A549 (cell line): ENCODE results near the gene RIOK1. TPM values are rescaled to one million over a fixed set of nuclear protein-coding genes. Genes with fewer than 3 reads are reported as not detected.

Experiments used
- ATAC-seq, 2 experiments: fragments of 200-7000 bp in 1 of 2; fragments of >200 bp in 1 of 2; cut with Nextera tagmentation in 1 of 2; cut with Tn5 transposase in 1 of 2; 3 replicates each; pipeline versions ENCODE4 v1.8.0 to v1.9.1; 2018 to 2020; ENCODE audit warnings: mild to moderate bottlenecking in 1 of 2, moderate library complexity in 1 of 2
- CTCF ChIA-PET: fragments of 300-600 bp; sonication (Branson Sonifier 250); formaldehyde crosslinking; extraction: SDS; loops from one replicate; lab custom pipeline; 2021; ENCODE audit warnings: antibody characterized with exemption, inconsistent platforms; lab: Yijun Ruan, JAX
- POLR2A ChIA-PET: fragments of 350-600 bp; formaldehyde crosslinking; extraction: SDS; loops from one replicate; lab custom pipeline; 2021; ENCODE audit warnings: antibody characterized with exemption, inconsistent platforms; lab: Yijun Ruan, JAX
- DNase-seq, 2 experiments: peaks; one replicate each; pipeline versions ENCODE4 v3.0.0 to v3.0.0-alpha.2; 2011 to 2016; ENCODE audit warnings: low read depth in 1 of 2, low spot score in 1 of 2
- FAIRE-seq: peaks from 2 replicates; lab custom pipeline; 2011; peaks lifted over from hg19 to GRCh38; lab: Jason Lieb, UNC
- H3K27ac ChIP-seq, 2 experiments: fragments of >200 bp; sonication (Bioruptor Twin); formaldehyde crosslinking; 3 replicates each; pipeline ENCODE4 v1.5.1; 2016 to 2017
- H3K4me1 ChIP-seq: fragments of >200 bp; sonication (Bioruptor Twin); formaldehyde crosslinking; 3 replicates; pipeline ENCODE4 v1.6.1; 2016
- H3K4me2 ChIP-seq: fragments of >200 bp; sonication (Bioruptor Twin); formaldehyde crosslinking; 3 replicates; pipeline ENCODE4 v1.6.1; 2016
- H3K4me3 ChIP-seq: fragments of >200 bp; sonication (Bioruptor Twin); formaldehyde crosslinking; 3 replicates; pipeline ENCODE4 v1.5.1; 2016
- H3K9me3 ChIP-seq: fragments of >200 bp; sonication (Bioruptor Twin); formaldehyde crosslinking; 3 replicates; pipeline ENCODE4 v1.6.1; 2016
- BHLHE40 ChIP-seq: IDR thresholded peaks from 2 replicates; pipeline ENCODE4 v1.6.1; 2012; ENCODE audit warnings: low read depth, low read length, inconsistent platforms
- CEBPB ChIP-seq, 2 experiments: fragments of >200 bp in 1 of 2; sonication (Bioruptor Twin) in 1 of 2; formaldehyde crosslinking in 1 of 2; IDR thresholded peaks; 2 replicates each; pipeline ENCODE4 v1.6.1; 2012 to 2016
- CHD4 ChIP-seq: fragments of 200-600 bp; sonication (generic); IDR thresholded peaks from 2 replicates; pipeline ENCODE4 v1.6.1; 2016; ENCODE audit warnings: antibody characterized with exemption, mild to moderate bottlenecking, borderline replicate concordance
- EHF ChIP-seq: fragments of 250-450 bp; sonication (Bioruptor Pico); IDR thresholded peaks from 2 replicates; pipeline ENCODE4 v1.5.0; 2020; ENCODE audit warnings: mild to moderate bottlenecking
- EHMT2 ChIP-seq: fragments of 200-600 bp; sonication (generic); IDR thresholded peaks from 2 replicates; pipeline ENCODE4 v1.6.1; 2016; ENCODE audit warnings: antibody characterized with exemption, low read depth, mild to moderate bottlenecking, moderate library complexity
- EP300 ChIP-seq, 2 experiments: fragments of >200 bp; sonication (Bioruptor Twin); formaldehyde crosslinking; IDR thresholded peaks; 2 replicates in 1 of 2; 3 replicates in 1 of 2; pipeline ENCODE4 v1.6.1; 2016 to 2017
- ESRRA ChIP-seq: fragments of 150-350 bp; IDR thresholded peaks from 2 replicates; pipeline ENCODE4 v1.6.1; 2014; ENCODE audit warnings: mild to moderate bottlenecking, low read length, borderline replicate concordance
- FOSL2 ChIP-seq, 2 experiments: fragments of 450-650 bp in 1 of 2; fragments of >200 bp in 1 of 2; sonication (Bioruptor Twin) in 1 of 2; formaldehyde crosslinking; IDR thresholded peaks; 2 replicates each; pipeline versions ENCODE4 v1.5.0 to v1.6.1; 2016 to 2020; ENCODE audit warnings: mild to moderate bottlenecking in 1 of 2, moderate library complexity in 1 of 2
- HOXA7 ChIP-seq: fragments of 250-450 bp; sonication (Bioruptor Pico); IDR thresholded peaks from 2 replicates; pipeline ENCODE4 v1.5.0; 2020; ENCODE audit warnings: mild to moderate bottlenecking, moderate library complexity
- HOXB13 ChIP-seq: fragments of 250-450 bp; sonication (Bioruptor Pico); IDR thresholded peaks from 2 replicates; pipeline ENCODE4 v1.5.0; 2020; ENCODE audit warnings: low read depth, mild to moderate bottlenecking, moderate library complexity
- JUN ChIP-seq, 2 experiments: fragments of >200 bp; sonication (Bioruptor Twin); formaldehyde crosslinking; IDR thresholded peaks; 2 replicates in 1 of 2; 3 replicates in 1 of 2; pipeline ENCODE4 v1.6.1; 2016 to 2017
- KDM5A ChIP-seq: fragments of 200-600 bp; sonication (generic); IDR thresholded peaks from 2 replicates; pipeline ENCODE4 v1.6.1; 2016; ENCODE audit warnings: antibody characterized with exemption, mild to moderate bottlenecking
- POLR2A ChIP-seq: IDR thresholded peaks from 2 replicates; pipeline ENCODE4 v1.6.1; 2012; ENCODE audit warnings: mild to moderate bottlenecking, low read length
- POLR2AphosphoS2 ChIP-seq: conservative IDR thresholded peaks from 2 replicates; pipeline ENCODE4 v1.6.1; 2012; ENCODE audit warnings: low read length, improper control_type of control experiment, inconsistent platforms
- RAD21 ChIP-seq, 2 experiments: fragments of >200 bp in 1 of 2; sonication (Bioruptor Twin) in 1 of 2; formaldehyde crosslinking in 1 of 2; IDR thresholded peaks in 1 of 2; conservative IDR thresholded peaks in 1 of 2; 2 replicates in 1 of 2; 3 replicates in 1 of 2; pipeline ENCODE4 v1.6.1; 2012 to 2018; ENCODE audit warnings: inconsistent platforms in 1 of 2
- RCOR1 ChIP-seq: fragments of 150-350 bp; IDR thresholded peaks from 2 replicates; pipeline ENCODE4 v1.6.1; 2014; ENCODE audit warnings: antibody characterized with exemption, low read length, low read depth
- RFX5 ChIP-seq: fragments of 450-650 bp; IDR thresholded peaks from 2 replicates; pipeline ENCODE4 v1.7.1; 2014; ENCODE audit warnings: antibody characterized with exemption, mild to moderate bottlenecking, moderate library complexity
- RNF2 ChIP-seq: fragments of 200-600 bp; sonication (generic); IDR thresholded peaks from 2 replicates; pipeline ENCODE4 v1.6.1; 2016; ENCODE audit warnings: low read depth, mild to moderate bottlenecking, antibody characterized with exemption, moderate library complexity, borderline replicate concordance
- SMC3 ChIP-seq: fragments of >200 bp; sonication (Bioruptor Twin); formaldehyde crosslinking; IDR thresholded peaks from 3 replicates; pipeline ENCODE4 v1.6.1; 2018; ENCODE audit warnings: inconsistent platforms
- SREBF2 ChIP-seq: fragments of 450-650 bp; IDR thresholded peaks from 2 replicates; pipeline ENCODE4 v1.6.1; 2014; ENCODE audit warnings: mild to moderate bottlenecking, moderate library complexity
- TP53 ChIP-seq: fragments of 250-450 bp; sonication (Bioruptor Pico); IDR thresholded peaks from 2 replicates; pipeline ENCODE4 v1.5.0; 2021; ENCODE audit warnings: mild to moderate bottlenecking, moderate library complexity
- ZNF302 ChIP-seq: fragments of 250-450 bp; sonication (Bioruptor Pico); IDR thresholded peaks from 2 replicates; pipeline ENCODE4 v1.9.0; 2021; ENCODE audit warnings: inconsistent platforms, mild to moderate bottlenecking, moderate library complexity
- WGBS: methylation state at CpG from one replicate; pipeline ENCODE4 v1.1.6; 2017; ENCODE audit errors: missing lambda C conversion rate; 5-methylcytosine and 5-hydroxymethylcytosine counted together
- polyA plus RNA-seq, 4 experiments: library from polyadenylated mRNA; depleted of rRNA in 3 of 4; stranded (reverse); fragments of >200 nt; fragmentation: RNase III in 1 of 4; extraction: RNeasy Plus Mini Kit Qiagen cat#74134 plus additional on column Dnase treatment in 1 of 4; gene quantifications; 2 replicates in 3 of 4; 3 replicates in 1 of 4; pipeline ENCODE4 v1.2.3, GENCODE V29; 2011 to 2017
- TF ChIP-seq, protein P1 (sequence below): fragments of 450-650 bp; IDR thresholded peaks from 2 replicates; pipeline ENCODE4 v1.6.1; 2014; ENCODE audit warnings: antibody characterized with exemption
- TF ChIP-seq, protein P2 (sequence below): fragments of 250-450 bp; sonication (Bioruptor Pico); IDR thresholded peaks from 2 replicates; pipeline ENCODE4 v1.5.0; 2021; ENCODE audit warnings: mild to moderate bottlenecking, moderate library complexity, borderline replicate concordance
- TF ChIP-seq, protein P3 (sequence below): fragments of >200 bp; sonication (Bioruptor Twin); formaldehyde crosslinking; IDR thresholded peaks from 3 replicates; pipeline ENCODE4 v1.5.1; 2016

Gene RIOK1
- polyA plus RNA-seq, 2 of the 4 experiments (the other 2 are of a cell fraction) = 16.1 to 20.4 TPM

DNA sequence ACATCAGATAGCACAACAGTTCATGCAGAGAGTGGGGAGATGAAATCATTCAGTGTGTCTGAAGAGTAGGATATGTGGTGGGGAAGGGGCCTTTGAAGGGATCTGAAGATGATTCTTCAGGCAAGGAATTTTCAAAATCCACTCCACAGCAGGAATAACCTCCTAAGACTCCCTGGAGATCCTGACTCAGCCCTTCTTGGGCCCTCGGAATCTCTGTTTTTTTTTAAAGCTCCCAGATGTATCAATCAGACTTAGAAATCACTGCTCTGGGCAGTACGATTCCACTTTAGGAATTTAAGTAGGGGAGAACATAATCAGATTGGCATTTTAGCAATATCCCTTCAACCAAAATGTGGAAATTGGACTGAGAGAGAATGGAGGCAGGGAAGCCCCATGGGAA, 55.5 kb downstream of the RIOK1 start:
- WGBS = 75% methylated on average over 2 of the region's 2 CpGs
- Histone ChIP-seq H3K9me3 (no peaks in the 10 kb centered on the region), H3K4me2 (no peak overlapping the region), H3K4me3 (no peak overlapping the region), H3K4me1 (peaks cover 2% of the 10 kb centered on the region; the same call in 1 of the 3 replicates), H3K27ac (no peak overlapping the region)
- CTCF ChIA-PET = interaction anchor here (0.5 to 1.5 kb wide), 2 partner anchors 10 to 64 kb away, joined by 4 to 5 read pairs; no protein-coding TSS in a partner anchor
- TF ChIP-seq RAD21 (conservative IDR thresholded peaks at IDR 0.05 in 1 of 2, IDR thresholded peaks at IDR 0.05 in 1 of 2) (no peak), JUN (IDR thresholded peaks at IDR 0.05) (no peak), RNF2 (no peak)
- POLR2A ChIA-PET = no interaction called here
- FAIRE-seq (no peak), DNase-seq (no peak), ATAC-seq (no peak)

DNA sequence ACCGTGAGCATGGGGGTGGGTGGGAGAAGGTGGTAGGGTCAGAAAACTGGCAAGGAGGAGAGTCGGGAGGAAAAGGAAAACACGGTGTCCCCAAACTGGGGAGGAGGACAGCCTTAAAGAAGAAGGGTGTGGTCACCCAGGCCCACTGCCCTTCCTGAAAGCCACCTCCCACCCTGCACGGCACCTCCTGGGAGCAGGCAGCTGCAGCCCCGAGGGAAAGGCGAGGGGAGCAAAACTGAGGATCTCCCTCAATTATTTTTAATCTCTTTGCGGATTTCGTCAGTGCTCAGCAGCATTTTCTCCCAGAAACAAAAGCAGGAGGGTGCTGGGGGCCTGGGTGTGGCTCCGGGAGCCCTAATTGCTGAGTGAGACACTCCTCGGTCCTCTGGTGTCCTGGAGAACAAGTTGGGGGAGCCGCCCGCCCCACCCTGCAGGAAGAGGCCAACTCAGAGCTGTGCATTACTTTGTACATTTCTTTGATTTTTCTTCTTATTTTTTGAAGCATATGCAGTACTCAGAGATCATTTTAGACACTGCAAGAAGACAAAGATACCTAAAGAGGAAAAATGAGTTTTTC, 56.4 kb downstream of the RIOK1 start:
- no peak for TF ChIP-seq EHMT2
- TF ChIP-seq CEBPB (IDR thresholded peaks at IDR 0.05) = no peak
- no peak for TF ChIP-seq POLR2AphosphoS2
- TF ChIP-seq FOSL2 (IDR thresholded peaks at IDR 0.05) = no peak
- TF ChIP-seq FOSL2 (CRISPR knock-in tag; IDR thresholded peaks at IDR 0.05) = no peak
- H3K4me2 ChIP-seq = no peak overlapping the region
- DNase-seq (no peak), ATAC-seq (no peak), FAIRE-seq (no peak)
- H3K9me3 ChIP-seq = no peaks in the 10 kb centered on the region
- peaks cover 4% of the 10 kb centered on the region; the same call in 1 of the 3 replicates for H3K4me1 ChIP-seq
- WGBS = 64% methylated on average over 12 of the region's 12 CpGs
- H3K4me3 ChIP-seq = no peak overlapping the region
- ChIA-PET POLR2A (no interaction called here), CTCF (interaction anchor here (1.5 kb wide), 1 partner anchor 9 kb away, joined by 4 read pairs; no protein-coding TSS in a partner anchor)
- no peak overlapping the region for H3K27ac ChIP-seq

DNA sequence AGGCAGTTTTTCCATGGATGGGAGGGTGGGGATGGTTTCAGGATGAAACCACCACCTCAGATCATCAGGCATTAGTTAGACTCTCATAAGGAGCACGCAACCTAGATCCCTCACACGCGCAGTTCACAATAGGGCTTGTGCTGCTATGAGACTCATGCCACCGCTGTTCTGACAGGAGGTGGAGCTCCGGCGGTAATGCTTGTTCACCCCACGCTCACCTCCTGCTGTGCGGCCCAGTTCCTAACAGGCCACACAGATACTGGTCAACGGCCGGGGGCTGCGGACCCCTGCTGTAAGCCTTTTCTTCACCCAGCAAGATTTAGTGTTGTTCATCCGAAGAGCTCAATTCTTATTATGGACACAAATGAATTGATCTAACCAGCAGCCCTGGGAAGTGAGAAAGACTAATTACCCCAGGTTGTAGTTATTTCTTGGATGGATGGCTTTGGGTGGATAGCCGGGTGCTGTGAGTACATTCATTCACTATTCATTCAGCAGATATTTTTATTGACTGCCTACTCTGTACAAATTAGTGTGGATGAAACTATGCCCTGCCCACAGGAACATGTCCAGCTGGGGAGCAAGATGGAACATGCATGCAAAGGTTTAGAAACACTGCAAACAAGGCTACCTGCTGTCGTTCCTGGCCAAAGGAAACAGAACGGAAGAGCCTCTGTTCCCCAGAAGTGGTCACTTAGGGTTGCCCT, 57.2 kb downstream of the RIOK1 start:
- 89% methylated on average over 11 of the region's 15 CpGs for WGBS
- no peak for FAIRE-seq
- TF ChIP-seq TP53 (CRISPR knock-in tag) = no peak
- no peak for TF ChIP-seq SMC3
- TF ChIP-seq EP300 (IDR thresholded peaks at IDR 0.05) = no peak
- TF ChIP-seq POLR2AphosphoS2 = no peak
- no peak for TF ChIP-seq POLR2A
- no peak for TF ChIP-seq KDM5A
- TF ChIP-seq EHMT2 = no peak
- TF ChIP-seq EHF (CRISPR knock-in tag) = no peak
- TF ChIP-seq RCOR1 = no peak
- TF ChIP-seq ZNF302 (CRISPR knock-in tag) = no peak
- TF ChIP-seq, protein P1, sequence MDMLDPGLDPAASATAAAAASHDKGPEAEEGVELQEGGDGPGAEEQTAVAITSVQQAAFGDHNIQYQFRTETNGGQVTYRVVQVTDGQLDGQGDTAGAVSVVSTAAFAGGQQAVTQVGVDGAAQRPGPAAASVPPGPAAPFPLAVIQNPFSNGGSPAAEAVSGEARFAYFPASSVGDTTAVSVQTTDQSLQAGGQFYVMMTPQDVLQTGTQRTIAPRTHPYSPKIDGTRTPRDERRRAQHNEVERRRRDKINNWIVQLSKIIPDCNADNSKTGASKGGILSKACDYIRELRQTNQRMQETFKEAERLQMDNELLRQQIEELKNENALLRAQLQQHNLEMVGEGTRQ = no peak
- TF ChIP-seq RFX5 = no peak
- Histone ChIP-seq H3K9me3 (no peaks in the 10 kb centered on the region), H3K4me2 (no peak overlapping the region), H3K4me3 (no peak overlapping the region), H3K27ac (no peak overlapping the region), H3K4me1 (peaks cover 4% of the 10 kb centered on the region; the same call in 1 of the 3 replicates)
- ATAC-seq = no peak
- ChIA-PET POLR2A (no interaction called here), CTCF (no interaction called here)
- DNase-seq = no peak

DNA sequence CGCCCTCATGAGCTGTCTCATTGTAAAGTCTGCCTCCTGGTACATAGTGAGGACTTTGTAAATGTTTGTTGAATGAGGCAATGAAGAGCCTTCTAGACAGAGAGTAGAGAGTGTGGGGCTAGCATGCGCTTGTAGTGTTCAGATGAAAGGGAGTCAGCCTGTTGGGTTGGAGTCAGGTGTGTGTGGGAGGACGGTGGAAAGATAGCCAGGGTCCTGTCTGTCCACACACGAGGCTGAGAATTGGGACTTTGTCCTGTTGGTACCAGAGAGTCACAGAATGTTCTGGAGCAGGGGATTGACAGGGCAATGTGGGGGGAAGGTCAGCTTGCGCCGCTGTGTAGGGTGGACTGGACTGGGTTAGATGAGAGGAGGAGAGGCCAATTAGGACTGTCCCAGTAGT, 58.6 kb downstream of the RIOK1 start:
- ATAC-seq (no peak), DNase-seq (no peak), FAIRE-seq (no peak)
- Histone ChIP-seq H3K4me3 (no peak overlapping the region), H3K4me1 (peaks cover 4% of the 10 kb centered on the region; the same call in 1 of the 3 replicates), H3K9me3 (no peaks in the 10 kb centered on the region), H3K27ac (no peak overlapping the region), H3K4me2 (no peak overlapping the region)
- POLR2A ChIA-PET = no interaction called here
- CTCF ChIA-PET = no interaction called here
- whole genome bisulfite sequencing = 79% methylated on average over 5 of the region's 6 CpGs
- no peak for TF ChIP-seq HOXB13 (CRISPR knock-in tag)
- no peak for TF ChIP-seq RAD21 (conservative IDR thresholded peaks at IDR 0.05 in 1 of 2, IDR thresholded peaks at IDR 0.05 in 1 of 2)
- no peak for TF ChIP-seq SREBF2
- no peak for TF ChIP-seq HOXA7 (CRISPR knock-in tag)
- no peak for TF ChIP-seq CHD4
- TF ChIP-seq, protein P2, sequence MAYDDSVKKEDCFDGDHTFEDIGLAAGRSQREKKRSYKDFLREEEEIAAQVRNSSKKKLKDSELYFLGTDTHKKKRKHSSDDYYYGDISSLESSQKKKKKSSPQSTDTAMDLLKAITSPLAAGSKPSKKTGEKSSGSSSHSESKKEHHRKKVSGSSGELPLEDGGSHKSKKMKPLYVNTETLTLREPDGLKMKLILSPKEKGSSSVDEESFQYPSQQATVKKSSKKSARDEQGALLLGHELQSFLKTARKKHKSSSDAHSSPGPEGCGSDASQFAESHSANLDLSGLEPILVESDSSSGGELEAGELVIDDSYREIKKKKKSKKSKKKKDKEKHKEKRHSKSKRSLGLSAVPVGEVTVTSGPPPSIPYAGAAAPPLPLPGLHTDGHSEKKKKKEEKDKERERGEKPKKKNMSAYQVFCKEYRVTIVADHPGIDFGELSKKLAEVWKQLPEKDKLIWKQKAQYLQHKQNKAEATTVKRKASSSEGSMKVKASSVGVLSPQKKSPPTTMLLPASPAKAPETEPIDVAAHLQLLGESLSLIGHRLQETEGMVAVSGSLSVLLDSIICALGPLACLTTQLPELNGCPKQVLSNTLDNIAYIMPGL (CRISPR knock-in tag) = no peak
- TF ChIP-seq, protein P3, sequence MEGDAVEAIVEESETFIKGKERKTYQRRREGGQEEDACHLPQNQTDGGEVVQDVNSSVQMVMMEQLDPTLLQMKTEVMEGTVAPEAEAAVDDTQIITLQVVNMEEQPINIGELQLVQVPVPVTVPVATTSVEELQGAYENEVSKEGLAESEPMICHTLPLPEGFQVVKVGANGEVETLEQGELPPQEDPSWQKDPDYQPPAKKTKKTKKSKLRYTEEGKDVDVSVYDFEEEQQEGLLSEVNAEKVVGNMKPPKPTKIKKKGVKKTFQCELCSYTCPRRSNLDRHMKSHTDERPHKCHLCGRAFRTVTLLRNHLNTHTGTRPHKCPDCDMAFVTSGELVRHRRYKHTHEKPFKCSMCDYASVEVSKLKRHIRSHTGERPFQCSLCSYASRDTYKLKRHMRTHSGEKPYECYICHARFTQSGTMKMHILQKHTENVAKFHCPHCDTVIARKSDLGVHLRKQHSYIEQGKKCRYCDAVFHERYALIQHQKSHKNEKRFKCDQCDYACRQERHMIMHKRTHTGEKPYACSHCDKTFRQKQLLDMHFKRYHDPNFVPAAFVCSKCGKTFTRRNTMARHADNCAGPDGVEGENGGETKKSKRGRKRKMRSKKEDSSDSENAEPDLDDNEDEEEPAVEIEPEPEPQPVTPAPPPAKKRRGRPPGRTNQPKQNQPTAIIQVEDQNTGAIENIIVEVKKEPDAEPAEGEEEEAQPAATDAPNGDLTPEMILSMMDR = no peak
- no peak for TF ChIP-seq JUN (IDR thresholded peaks at IDR 0.05)
- no peak for TF ChIP-seq ESRRA
- TF ChIP-seq BHLHE40 = no peak
- TF ChIP-seq EP300 (IDR thresholded peaks at IDR 0.05) = no peak
